ENCODE measurements around the gene ZDHHC11B. TPM values are rescaled to one million over a fixed set of nuclear protein-coding genes. Genes with fewer than 3 reads are reported as not detected.

Gene ZDHHC11B
- total RNA-seq, 3 donors from 2014 or later (not counting 1 experiment from before 2014, with no cell fraction given), result 0.85 to 7.3 (median 2.2) TPM

- no peak for TF ChIP-seq CTCF (IDR thresholded peaks at IDR 0.05)
- WGBS (ENCODE audit: insufficient coverage), result 83% methylated on average over 31 of the region's 32 CpGs
- Histone ChIP-seq H3K27ac (ENCODE audit: low read length) (no peak overlapping the region), H3K36me3 (ENCODE audit: control insufficient read depth, insufficient read depth, low read length) (no peaks in the 10 kb centered on the region), H3K4me1 (ENCODE audit: control insufficient read depth, insufficient read depth, low read length) (no peaks in the 10 kb centered on the region), H3K27me3 (ENCODE audit: control insufficient read depth, insufficient read depth, low read length) (no peaks in the 10 kb centered on the region), H3K4me3 (ENCODE audit: low read length) (no peak overlapping the region), H3K9me3 (ENCODE audit: control insufficient read depth, insufficient read depth, low read length) (no peaks in the 10 kb centered on the region)
- Mint-ChIP-seq H3K4me1 (no peaks in the 10 kb centered on the region), H3K9me3 (no peaks in the 10 kb centered on the region), H3K4me3 (no peak overlapping the region), H3K27ac (no peak overlapping the region), H3K36me3 (no peaks in the 10 kb centered on the region), H3K27me3 (ENCODE audit: low read depth in 2 of 2) (no peaks in the 10 kb centered on the region)
- intact Hi-C loops (cut with micrococcal nuclease), result no loop called here
- no peak for ATAC-seq
- DNase-seq, result peak in 1 of 2 donors; percentile 16
Measured at GRCh38 chr5:766666-767431, 17.7 kb downstream of the ZDHHC11B start.

- WGBS (ENCODE audit: insufficient coverage), result 85% methylated on average over 18 of the region's 18 CpGs
- Mint-ChIP-seq H3K27ac (no peak overlapping the region), H3K27me3 (ENCODE audit: low read depth in 2 of 2) (no peaks in the 10 kb centered on the region), H3K9me3 (no peaks in the 10 kb centered on the region), H3K4me3 (no peak overlapping the region), H3K36me3 (no peaks in the 10 kb centered on the region), H3K4me1 (no peaks in the 10 kb centered on the region)
- H3K4me1 ChIP-seq (ENCODE audit: control insufficient read depth, insufficient read depth, low read length), result no peaks in the 10 kb centered on the region
- DNase-seq (no peak), ATAC-seq (no peak)
- H3K27ac ChIP-seq (ENCODE audit: low read length), result no peak overlapping the region
- no peaks in the 10 kb centered on the region for H3K9me3 ChIP-seq (ENCODE audit: control insufficient read depth, insufficient read depth, low read length)
- no peaks in the 10 kb centered on the region for H3K36me3 ChIP-seq (ENCODE audit: control insufficient read depth, insufficient read depth, low read length)
- H3K27me3 ChIP-seq (ENCODE audit: control insufficient read depth, insufficient read depth, low read length), result no peaks in the 10 kb centered on the region
- H3K4me3 ChIP-seq (ENCODE audit: low read length), result no peak overlapping the region
- intact Hi-C loops (cut with micrococcal nuclease), result no loop called here
- no peak for TF ChIP-seq CTCF (IDR thresholded peaks at IDR 0.05)
Measured at GRCh38 chr5:765948-766631, 18.4 kb downstream of the ZDHHC11B start.

GRCh38 chr5:763998-764781, 20.3 kb downstream of the ZDHHC11B start:
- Histone ChIP-seq H3K9me3 (ENCODE audit: control insufficient read depth, insufficient read depth, low read length) (no peaks in the 10 kb centered on the region), H3K4me1 (ENCODE audit: control insufficient read depth, insufficient read depth, low read length) (peaks cover 4% of the 10 kb centered on the region), H3K4me3 (ENCODE audit: low read length) (no peak overlapping the region), H3K27ac (ENCODE audit: low read length) (no peak overlapping the region), H3K36me3 (ENCODE audit: control insufficient read depth, insufficient read depth, low read length) (no peaks in the 10 kb centered on the region), H3K27me3 (ENCODE audit: control insufficient read depth, insufficient read depth, low read length) (no peaks in the 10 kb centered on the region)
- Mint-ChIP-seq H3K4me3 (no peak overlapping the region), H3K27me3 (ENCODE audit: low read depth in 2 of 2) (peaks cover 0 to 4% of the 10 kb centered on the region in 2 donors), H3K27ac (no peak overlapping the region), H3K36me3 (no peaks in the 10 kb centered on the region), H3K9me3 (no peaks in the 10 kb centered on the region), H3K4me1 (peaks cover 0 to 2% of the 10 kb centered on the region in 2 donors)
- TF ChIP-seq CTCF (IDR thresholded peaks at IDR 0.05), result no peak
- DNase-seq (peak in 1 of 2 donors; percentile 3), ATAC-seq (no peak)
- 96% methylated on average over 31 of the region's 31 CpGs for WGBS (ENCODE audit: insufficient coverage)
- intact Hi-C loops (cut with micrococcal nuclease), result no loop called here

Data from natural killer cell (primary cell).